ENCODE data around the gene ALG9. TPM values are rescaled to one million over a fixed set of nuclear protein-coding genes. Genes with fewer than 3 reads are reported as not detected.
A peak's percentile ranks its signal among the peaks of the same experiment; 100 is the strongest.

The ALG9 gene
- total RNA-seq, 1 experiment from 2014 or later, result 28.8 TPM

DNA sequence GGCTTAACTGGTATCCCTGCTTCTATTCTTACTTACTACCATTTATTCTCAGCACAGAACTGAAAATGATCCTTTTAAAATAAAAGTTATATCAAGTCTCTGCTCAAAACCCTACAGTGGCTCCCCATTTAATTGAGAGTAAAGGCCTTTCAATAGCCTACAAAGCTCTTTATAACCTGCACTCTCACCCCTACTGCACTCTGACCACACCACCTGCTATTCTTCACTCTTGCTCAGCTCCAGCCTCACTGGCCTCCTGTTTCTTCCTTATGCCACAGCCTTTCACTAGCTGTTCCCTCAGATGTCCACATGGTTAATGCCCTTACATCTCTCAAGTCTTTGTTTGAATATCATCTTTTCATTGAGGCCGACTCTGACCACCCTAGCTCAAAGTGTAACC, 64.3 kb downstream of the ALG9 start:
- ChIA-PET POLR2A (interaction anchor here (0.7 to 1.0 kb wide), 3 partner anchors 8 to 28 kb away, joined by 3 read pairs; no protein-coding TSS in a partner anchor), CTCF (interaction anchor here (0.6 to 2.0 kb wide), 4 partner anchors 20 to 243 kb away, joined by 3 to 4 read pairs (median 4); no protein-coding TSS in a partner anchor)
- H3K36me3 Mint-ChIP-seq (ENCODE audit: insufficient read depth, unreplicated experiment), result peaks cover 34% of the 10 kb centered on the region

DNA sequence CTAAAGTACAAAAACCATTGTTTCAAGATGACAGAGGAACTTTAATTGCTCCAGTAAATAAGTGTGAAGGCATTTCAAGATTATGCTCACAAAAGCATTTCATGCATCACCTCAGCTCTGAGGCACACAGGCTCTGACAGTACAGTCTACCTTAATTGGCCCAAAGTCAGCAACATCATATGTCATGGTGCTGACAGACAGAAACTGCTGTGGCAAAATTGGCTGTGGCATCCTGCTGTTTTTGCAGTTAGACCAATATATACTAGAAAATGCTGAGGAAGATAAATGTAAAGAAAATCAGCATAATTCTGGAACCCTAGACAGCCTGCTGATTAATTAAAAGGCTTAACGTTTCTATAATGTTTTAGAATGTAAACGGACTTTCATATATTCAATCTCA, 70.2 kb downstream of the ALG9 start:
- peaks cover 10% of the 10 kb centered on the region for H3K36me3 Mint-ChIP-seq (ENCODE audit: insufficient read depth, unreplicated experiment)

More for the DNA sequence above, 64.3 kb downstream of the ALG9 start:
- no peak for TF ChIP-seq CTCF (IDR thresholded peaks at IDR 0.05; ENCODE audit: unreplicated experiment)
- DNase-seq (ENCODE audit: unreplicated experiment), result no peak
- Mint-ChIP-seq H3K27me3 (ENCODE audit: insufficient read depth, unreplicated experiment) (no peaks in the 10 kb centered on the region), H3K4me3 (ENCODE audit: unreplicated experiment) (no peak overlapping the region), H3K4me1 (ENCODE audit: insufficient read depth, unreplicated experiment) (peaks cover 2% of the 10 kb centered on the region), H3K9me3 (ENCODE audit: unreplicated experiment) (no peaks in the 10 kb centered on the region), H3K27ac (ENCODE audit: low read depth, unreplicated experiment) (no peak overlapping the region)
- BruUV-seq (replicated peaks), result no TSS peak
- intact Hi-C loops (cut with micrococcal nuclease), result no loop called here

GRCh38 chr11:111798279-111798678, 73.1 kb downstream of the ALG9 start:
- BruUV-seq (replicated peaks), result no TSS peak
- Mint-ChIP-seq H3K27me3 (ENCODE audit: insufficient read depth, unreplicated experiment) (no peaks in the 10 kb centered on the region), H3K4me1 (ENCODE audit: insufficient read depth, unreplicated experiment) (peaks cover 16% of the 10 kb centered on the region), H3K27ac (ENCODE audit: low read depth, unreplicated experiment) (no peak overlapping the region), H3K4me3 (ENCODE audit: unreplicated experiment) (no peak overlapping the region), H3K36me3 (ENCODE audit: insufficient read depth, unreplicated experiment) (peaks cover 17% of the 10 kb centered on the region), H3K9me3 (ENCODE audit: unreplicated experiment) (peaks cover 7% of the 10 kb centered on the region)
- intact Hi-C loops (cut with micrococcal nuclease), result no loop called here
- no peak for DNase-seq (ENCODE audit: unreplicated experiment)
- ChIA-PET POLR2A (interaction anchor here (1.2 to 3.2 kb wide), 2 partner anchors 8 to 32 kb away, joined by 3 to 12 read pairs; partner anchors contain the start of gene PPP2R1B), CTCF (interaction anchor here (0.5 to 0.6 kb wide), 2 partner anchors 14 to 173 kb away, joined by 4 to 5 read pairs; no protein-coding TSS in a partner anchor)
- TF ChIP-seq CTCF (IDR thresholded peaks at IDR 0.05; ENCODE audit: unreplicated experiment), result no peak

More for the DNA sequence above, 70.2 kb downstream of the ALG9 start:
- no peak overlapping the region for H3K27ac Mint-ChIP-seq (ENCODE audit: low read depth, unreplicated experiment)
- BruUV-seq (replicated peaks), result no TSS peak
- H3K4me1 Mint-ChIP-seq (ENCODE audit: insufficient read depth, unreplicated experiment), result peaks cover 16% of the 10 kb centered on the region
- no peak overlapping the region for H3K4me3 Mint-ChIP-seq (ENCODE audit: unreplicated experiment)
- peaks cover 7% of the 10 kb centered on the region for H3K9me3 Mint-ChIP-seq (ENCODE audit: unreplicated experiment)
- no peak for TF ChIP-seq CTCF (IDR thresholded peaks at IDR 0.05; ENCODE audit: unreplicated experiment)
- no peaks in the 10 kb centered on the region for H3K27me3 Mint-ChIP-seq (ENCODE audit: insufficient read depth, unreplicated experiment)
- POLR2A ChIA-PET, result interaction anchor here (0.6 to 2.7 kb wide), 8 partner anchors 9 to 199 kb away, joined by 3 to 10 read pairs (median 4); partner anchors contain the start of genes PPP2R1B and SIK2
- intact Hi-C loops (cut with micrococcal nuclease), result no loop called here
- CTCF ChIA-PET, result interaction anchor here (0.7 to 1.1 kb wide), 3 partner anchors 24 to 346 kb away, joined by 3 read pairs; no protein-coding TSS in a partner anchor
- peak; percentile 6 for DNase-seq (ENCODE audit: unreplicated experiment)

GRCh38 chr11:111797145-111797581, 74.2 kb downstream of the ALG9 start:
- Mint-ChIP-seq H3K27ac (ENCODE audit: low read depth, unreplicated experiment) (no peak overlapping the region), H3K4me3 (ENCODE audit: unreplicated experiment) (no peak overlapping the region), H3K9me3 (ENCODE audit: unreplicated experiment) (peaks cover 7% of the 10 kb centered on the region), H3K36me3 (ENCODE audit: insufficient read depth, unreplicated experiment) (peaks cover 16% of the 10 kb centered on the region), H3K4me1 (ENCODE audit: insufficient read depth, unreplicated experiment) (peaks cover 15% of the 10 kb centered on the region), H3K27me3 (ENCODE audit: insufficient read depth, unreplicated experiment) (no peaks in the 10 kb centered on the region)
- CTCF ChIA-PET, result interaction anchor here (1.7 to 9.6 kb wide), 2 partner anchors 21 to 44 kb away, joined by 6 to 55 read pairs; no protein-coding TSS in a partner anchor
- POLR2A ChIA-PET, result interaction anchor here (0.7 to 3.2 kb wide), 3 partner anchors 9 to 1684 kb away, joined by 3 to 12 read pairs (median 3); partner anchors contain the start of gene PPP2R1B
- no peak for TF ChIP-seq CTCF (IDR thresholded peaks at IDR 0.05; ENCODE audit: unreplicated experiment)
- BruUV-seq (replicated peaks), result no TSS peak
- DNase-seq (ENCODE audit: unreplicated experiment), result peak; percentile 43
- intact Hi-C loops (cut with micrococcal nuclease), result no loop called here
